H9 (cell line): ENCODE results near the gene OGG1. TPM values are rescaled to one million over a fixed set of nuclear protein-coding genes. Genes with fewer than 3 reads are reported as not detected.

Source experiments
- DNase-seq: peaks from one replicate; pipeline ENCODE4 v3.0.0-alpha.2; 2017
- H2AFZ ChIP-seq: one replicate; pipeline ENCODE4 v1.6.1; 2013; ENCODE audit warnings: mild to moderate bottlenecking, low read length, control low read depth, moderate library complexity
- H2AK5ac ChIP-seq: 2 replicates; pipeline ENCODE4 v1.6.1; 2013; ENCODE audit warnings: low read length, control low read depth, mixed read lengths; ENCODE audit not compliant: insufficient read length
- H2BK120ac ChIP-seq: one replicate; pipeline ENCODE4 v1.6.1; 2013; ENCODE audit warnings: low read depth, mild to moderate bottlenecking, low read length, control low read depth, inconsistent platforms; ENCODE audit not compliant: poor library complexity, severe bottlenecking
- H2BK12ac ChIP-seq: 2 replicates; pipeline ENCODE4 v1.6.1; 2013; ENCODE audit warnings: low read length, control low read depth, mixed read lengths, low read depth; ENCODE audit not compliant: insufficient read length
- H2BK15ac ChIP-seq: 2 replicates; pipeline ENCODE4 v1.6.1; 2013; ENCODE audit warnings: low read depth, low read length, control low read depth
- H2BK20ac ChIP-seq: one replicate; pipeline ENCODE4 v1.6.1; 2013; ENCODE audit warnings: low read depth, mild to moderate bottlenecking, low read length, control low read depth, inconsistent platforms; ENCODE audit not compliant: poor library complexity, severe bottlenecking
- H2BK5ac ChIP-seq: 2 replicates; pipeline ENCODE4 v1.6.1; 2013; ENCODE audit warnings: low read length, control low read depth, mixed read lengths; ENCODE audit not compliant: insufficient read length
- H3K14ac ChIP-seq: 2 replicates; pipeline ENCODE4 v1.6.1; 2013; ENCODE audit warnings: low read length, control low read depth; ENCODE audit not compliant: insufficient read depth
- H3K18ac ChIP-seq: 2 replicates; pipeline ENCODE4 v1.6.1; 2013; ENCODE audit warnings: low read depth, mild to moderate bottlenecking, mixed read lengths, low read length, control low read depth; ENCODE audit not compliant: insufficient read length
- H3K23ac ChIP-seq: 2 replicates; pipeline ENCODE4 v1.6.1; 2013; ENCODE audit warnings: low read length, control low read depth, mixed read lengths, low read depth; ENCODE audit not compliant: insufficient read length
- H3K23me2 ChIP-seq: 2 replicates; pipeline ENCODE4 v1.6.1; 2013; ENCODE audit warnings: low read depth, mild to moderate bottlenecking, mixed read lengths, low read length, control low read depth; ENCODE audit not compliant: insufficient read length, poor library complexity, severe bottlenecking
- H3K27ac ChIP-seq: 2 replicates; pipeline ENCODE4 v1.5.1; 2013; ENCODE audit warnings: low read length, control low read depth, mixed read lengths, low read depth; ENCODE audit not compliant: insufficient read length
- H3K27me3 ChIP-seq: 2 replicates; pipeline ENCODE4 v1.6.1; 2013; ENCODE audit warnings: low read length, control low read depth, inconsistent platforms; ENCODE audit not compliant: insufficient read depth
- H3K4ac ChIP-seq: 2 replicates; pipeline ENCODE4 v1.6.1; 2013; ENCODE audit warnings: low read depth, mild to moderate bottlenecking, control low read depth, inconsistent platforms, low read length, moderate library complexity
- H3K4me1 ChIP-seq: 2 replicates; pipeline ENCODE4 v1.6.1; 2013; ENCODE audit warnings: low read length, control low read depth, inconsistent platforms; ENCODE audit not compliant: insufficient read depth
- H3K4me2 ChIP-seq: 2 replicates; pipeline ENCODE4 v1.6.1; 2013; ENCODE audit warnings: low read length, control low read depth, mixed read lengths; ENCODE audit not compliant: insufficient read length, insufficient read depth
- H3K56ac ChIP-seq: 2 replicates; pipeline ENCODE4 v1.6.1; 2013; ENCODE audit warnings: low read depth, mild to moderate bottlenecking, mixed read lengths, low read length, control low read depth; ENCODE audit not compliant: insufficient read length
- H3K79me1 ChIP-seq: 2 replicates; pipeline ENCODE4 v1.6.1; 2013; ENCODE audit warnings: low read depth, mild to moderate bottlenecking, moderate library complexity, low read length, control low read depth, inconsistent platforms; ENCODE audit not compliant: insufficient read depth, poor library complexity, severe bottlenecking
- H3K79me2 ChIP-seq: 2 replicates; pipeline ENCODE4 v1.6.1; 2013; ENCODE audit warnings: low read length, control low read depth, inconsistent platforms; ENCODE audit not compliant: insufficient read depth
- H3K9ac ChIP-seq: 2 replicates; pipeline ENCODE4 v1.6.1; 2013; ENCODE audit warnings: low read length, control low read depth, mixed read lengths; ENCODE audit not compliant: insufficient read length; ENCODE audit errors: extremely low read depth
- H3K9me3 ChIP-seq: one replicate; pipeline ENCODE4 v1.6.1; 2013; ENCODE audit warnings: low read depth, low read length, inconsistent platforms; ENCODE audit not compliant: control insufficient read depth
- H3T11ph ChIP-seq: one replicate; pipeline ENCODE4 v1.6.1; 2013; ENCODE audit warnings: mild to moderate bottlenecking, low read length, control low read depth, inconsistent platforms
- H4K20me1 ChIP-seq: one replicate; pipeline ENCODE4 v1.6.1; 2013; ENCODE audit not compliant: control insufficient read depth, insufficient read length, insufficient read depth
- H4K5ac ChIP-seq: 2 replicates; pipeline ENCODE4 v1.6.1; 2013; ENCODE audit warnings: low read depth, mild to moderate bottlenecking, mixed read lengths, low read length, control low read depth; ENCODE audit not compliant: insufficient read length
- H4K8ac ChIP-seq: replicated peaks from 2 replicates; pipeline ENCODE4 v1.6.1; 2013; ENCODE audit warnings: low read length, control low read depth, mixed read lengths, low read depth; ENCODE audit not compliant: insufficient read length
- H4K91ac ChIP-seq: 2 replicates; pipeline ENCODE4 v1.6.1; 2013; ENCODE audit warnings: low read depth, mild to moderate bottlenecking, moderate library complexity, mixed read lengths, low read length, control low read depth; ENCODE audit not compliant: insufficient read length
- H3K27ac Mint-ChIP-seq, 3 experiments: 2 replicates in 2 of 3; 3 replicates in 1 of 3; pipeline ENCODE4 v1.8.0; 2020 to 2021; ENCODE audit warnings: mixed read lengths in 3 of 3, mild to moderate bottlenecking in 1 of 3, moderate library complexity in 1 of 3
- H3K27me3 Mint-ChIP-seq: 2 replicates; pipeline ENCODE4 v1.8.0; 2021; ENCODE audit warnings: low read depth, mild to moderate bottlenecking, moderate library complexity, mixed read lengths
- H3K36me3 Mint-ChIP-seq, 3 experiments: 2 replicates in 2 of 3; 3 replicates in 1 of 3; pipeline ENCODE4 v1.8.0; 2020 to 2021; ENCODE audit warnings: low read depth in 3 of 3, mixed read lengths in 3 of 3; ENCODE audit not compliant: insufficient read depth in 1 of 3
- H3K4me1 Mint-ChIP-seq, 2 experiments: 2 replicates each; pipeline ENCODE4 v1.8.0; 2020; ENCODE audit warnings: mixed read lengths in 2 of 2
- H3K4me3 Mint-ChIP-seq, 2 experiments: 2 replicates in 1 of 2; 3 replicates in 1 of 2; pipeline ENCODE4 v1.8.0; 2020 to 2021; ENCODE audit warnings: mild to moderate bottlenecking in 2 of 2, mixed read lengths in 2 of 2, moderate library complexity in 1 of 2
- H3K9me3 Mint-ChIP-seq, 2 experiments: 2 replicates in 1 of 2; 3 replicates in 1 of 2; pipeline ENCODE4 v1.8.0; 2020; ENCODE audit warnings: mild to moderate bottlenecking in 2 of 2, mixed read lengths in 2 of 2, moderate library complexity in 1 of 2
- CTCF ChIP-seq: fragments of 200-600 bp; sonication (generic); conservative IDR thresholded peaks from 3 replicates; pipeline ENCODE4 v1.8.0; 2021; ENCODE audit warnings: antibody characterized with exemption, mild to moderate bottlenecking
- whole genome bisulfite sequencing: extraction: QIAGEN DNeasy Blood & Tissue Kit; methylation state at CpG from one replicate; pipeline ENCODE4 v1.1.7; 2013; ENCODE audit warnings: missing lambda C conversion rate, low lambda C conversion rate, mixed read lengths; ENCODE audit not compliant: insufficient read length; ENCODE audit errors: extremely low coverage; 5-methylcytosine and 5-hydroxymethylcytosine counted together
- total RNA-seq: library from RNA; stranded (reverse); gene quantifications from 2 replicates; pipeline ENCODE4 v1.2.1, GENCODE V29; 2021

OGG1 gene
- total RNA-seq, 1 experiment from 2014 or later: 43.4 TPM

- Histone ChIP-seq H3K56ac (no peak overlapping the region), H3K4me2 (no peak overlapping the region), H2BK5ac (no peak overlapping the region), H2BK120ac (no peak overlapping the region), H4K5ac (no peak overlapping the region), H3K4me1 (no peaks in the 10 kb centered on the region), H3K9ac (no peak overlapping the region), H3K79me1 (no peaks in the 10 kb centered on the region), H3K9me3 (no peaks in the 10 kb centered on the region), H2BK12ac (no peak overlapping the region), H3K27ac (no peak overlapping the region), H3K79me2 (no peaks in the 10 kb centered on the region), H3K23me2 (no peaks in the 10 kb centered on the region), H3T11ph (no peak overlapping the region), H4K8ac (no peak overlapping the region), H2AK5ac (no peak overlapping the region), H3K4ac (no peak overlapping the region), H2BK20ac (no peak overlapping the region), H4K91ac (no peak overlapping the region), H2AFZ (no peak overlapping the region), H3K14ac (no peak overlapping the region), H4K20me1 (no peaks in the 10 kb centered on the region), H3K23ac (no peak overlapping the region), H3K27me3 (no peaks in the 10 kb centered on the region; the same call in 1 of the 2 replicates), H2BK15ac (no peak overlapping the region), H3K18ac (no peak overlapping the region)
- H3K9me3 Mint-ChIP-seq: no peaks in the 10 kb centered on the region
- TF ChIP-seq CTCF: peak; percentile 57
- no peak overlapping the region for H3K4me3 Mint-ChIP-seq
- peaks cover 62 to 89% (median 76%) of the 10 kb centered on the region in 3 experiments; a peak in 6 of 7 replicates for H3K36me3 Mint-ChIP-seq
- H3K27me3 Mint-ChIP-seq: no peaks in the 10 kb centered on the region
- DNase-seq: no peak
- H3K4me1 Mint-ChIP-seq: no peaks in the 10 kb centered on the region
- no peak overlapping the region for H3K27ac Mint-ChIP-seq
- no CpG with 5 or more reads among the region's 5 CpGs for WGBS
Measured at GRCh38 chr3:9800529-9800928, 50.8 kb downstream of the OGG1 start.
